SK-N-SH (cell line): ENCODE data around the gene GPN2. TPM values are rescaled to one million over a fixed set of nuclear protein-coding genes. Genes with fewer than 3 reads are reported as not detected.

Source experiments
- CTCF ChIA-PET: fragments of 300-600, 350-600 bp; formaldehyde crosslinking; extraction: SDS; loops from one replicate; lab custom pipeline; 2021; lab: Yijun Ruan, JAX
- POLR2A ChIA-PET: fragments of 350-600 bp; sonication (Branson Sonifier 250); formaldehyde crosslinking; extraction: SDS; loops from one replicate; lab custom pipeline; 2020; ENCODE audit warnings: antibody characterized with exemption, inconsistent platforms; lab: Yijun Ruan, JAX
- DNase-seq: peaks from one replicate; pipeline ENCODE4 v3.0.0; 2012
- H2AFZ ChIP-seq: fragments of 200-600 bp; sonication (generic); 2 replicates; pipeline ENCODE4 v1.8.1; 2016; ENCODE audit warnings: antibody characterized with exemption, mild to moderate bottlenecking, low read depth
- H3F3A ChIP-seq: fragments of 200-600 bp; sonication (generic); replicated peaks from 2 replicates; pipeline ENCODE3; 2016; ENCODE audit warnings: antibody characterized with exemption, mild to moderate bottlenecking; ENCODE audit not compliant: insufficient read depth
- H3K27ac ChIP-seq, 2 experiments: fragments of 200-500 bp in 1 of 2; fragments of 200-600 bp in 1 of 2; sonication (Bioruptor generic) in 1 of 2; sonication (generic), shearing (Covaris generic) in 1 of 2; 2 replicates each; pipeline versions ENCODE4 v1.5.1 to v1.6.1; 2014 to 2016; ENCODE audit warnings: low read depth in 2 of 2, inconsistent platforms in 1 of 2, low read length in 1 of 2, mild to moderate bottlenecking in 1 of 2, mixed read lengths in 1 of 2
- H3K27me3 ChIP-seq: fragments of 200-600 bp; sonication (generic), shearing (Covaris generic); 2 replicates; pipeline ENCODE4 v1.6.1; 2016; ENCODE audit warnings: mixed run types; ENCODE audit not compliant: insufficient read depth
- H3K36me3 ChIP-seq, 2 experiments: fragments of 200-500 bp in 1 of 2; fragments of 200-600 bp in 1 of 2; sonication (Bioruptor generic) in 1 of 2; sonication (generic) in 1 of 2; replicated peaks in 1 of 2; 2 replicates each; pipeline versions ENCODE3 to v1.5.1; 2014 to 2016; ENCODE audit warnings: low read length in 1 of 2, mild to moderate bottlenecking in 1 of 2; ENCODE audit not compliant: insufficient read depth in 2 of 2, control insufficient read depth in 1 of 2
- H3K4me1 ChIP-seq, 2 experiments: fragments of 200-500 bp in 1 of 2; fragments of 200-600 bp in 1 of 2; sonication (Bioruptor generic) in 1 of 2; sonication (generic), shearing (Covaris generic) in 1 of 2; 2 replicates each; pipeline versions ENCODE4 v1.5.1 to v1.6.1; 2014 to 2016; ENCODE audit warnings: low read depth in 1 of 2, low read length in 1 of 2, mixed run types in 1 of 2; ENCODE audit not compliant: insufficient read depth in 2 of 2, control insufficient read depth in 1 of 2
- H3K4me2 ChIP-seq: fragments of 200-600 bp; sonication (generic), shearing (Covaris generic); 2 replicates; pipeline ENCODE4 v1.6.1; 2017; ENCODE audit warnings: mixed run types
- H3K4me3 ChIP-seq, 2 experiments: fragments of 200-500 bp in 1 of 2; fragments of 200-600 bp in 1 of 2; sonication (Bioruptor generic) in 1 of 2; sonication (generic), shearing (Covaris generic) in 1 of 2; 2 replicates each; pipeline versions ENCODE4 v1.5.1 to v1.8.1; 2014 to 2016; ENCODE audit warnings: low read depth in 2 of 2, inconsistent platforms in 1 of 2, low read length in 1 of 2, mild to moderate bottlenecking in 1 of 2, mixed read lengths in 1 of 2, moderate library complexity in 1 of 2
- H3K79me2 ChIP-seq: fragments of 200-600 bp; sonication (generic); 2 replicates; pipeline ENCODE4 v1.8.1; 2017; ENCODE audit warnings: mild to moderate bottlenecking; ENCODE audit not compliant: insufficient read depth
- H3K9ac ChIP-seq: fragments of 200-600 bp; sonication (generic); 2 replicates; pipeline ENCODE4 v1.6.1; 2017; ENCODE audit warnings: mixed run types
- H3K9me2 ChIP-seq: fragments of 200-600 bp; sonication (generic); 2 replicates; pipeline ENCODE4 v1.6.1; 2017; ENCODE audit warnings: mixed run types
- H3K9me3 ChIP-seq: fragments of 200-600 bp; sonication (generic); 2 replicates; pipeline ENCODE4 v1.6.1; 2017; ENCODE audit warnings: mixed run types, mild to moderate bottlenecking, moderate library complexity
- H4K20me1 ChIP-seq: fragments of 200-600 bp; sonication (generic); 2 replicates; pipeline ENCODE4 v1.6.1; 2017; ENCODE audit warnings: mild to moderate bottlenecking, mixed run types; ENCODE audit not compliant: insufficient read depth
- EP300 ChIP-seq, 2 experiments: IDR thresholded peaks; 2 replicates each; pipeline versions ENCODE4 v1.4.0 to v1.6.1; 2012; ENCODE audit warnings: borderline replicate concordance in 1 of 2, low read depth in 1 of 2, low read length in 1 of 2
- GATA2 ChIP-seq: sonication (generic); formaldehyde crosslinking; IDR thresholded peaks from 2 replicates; pipeline ENCODE4 v1.5.0; 2020; ENCODE audit warnings: mild to moderate bottlenecking, missing genetic modification reagents
- JUND ChIP-seq: IDR thresholded peaks from 2 replicates; pipeline ENCODE4 v1.4.0; 2012
- NFIC ChIP-seq: IDR thresholded peaks from 2 replicates; pipeline ENCODE4 v1.4.0; 2012; ENCODE audit warnings: borderline replicate concordance
- NRF1 ChIP-seq: IDR thresholded peaks from 2 replicates; pipeline ENCODE4 v1.6.1; 2012; ENCODE audit warnings: low read depth, mild to moderate bottlenecking, low read length
- RAD21 ChIP-seq: IDR thresholded peaks from 2 replicates; pipeline ENCODE4 v1.6.1; 2012; ENCODE audit warnings: mild to moderate bottlenecking, low read length
- RXRA ChIP-seq: IDR thresholded peaks from 2 replicates; pipeline ENCODE4 v1.4.0; 2012; ENCODE audit warnings: low read depth, mild to moderate bottlenecking, borderline replicate concordance
- SIN3A ChIP-seq: IDR thresholded peaks from 2 replicates; pipeline ENCODE4 v1.6.1; 2012; ENCODE audit warnings: low read depth, mild to moderate bottlenecking, low read length, moderate library complexity, borderline replicate concordance
- SMC3 ChIP-seq: IDR thresholded peaks from 2 replicates; pipeline ENCODE4 v1.6.1; 2012; ENCODE audit warnings: low read depth, low read length, improper control_type of control experiment
- TEAD4 ChIP-seq: IDR thresholded peaks from 2 replicates; pipeline ENCODE4 v1.4.0; 2012; ENCODE audit warnings: mild to moderate bottlenecking, borderline replicate concordance; ENCODE audit not compliant: insufficient read depth
- WGBS: methylation state at CpG from one replicate; pipeline ENCODE4 v1.1.6; 2017; ENCODE audit warnings: low lambda C conversion rate; 5-methylcytosine and 5-hydroxymethylcytosine counted together
- polyA plus RNA-seq, 3 experiments: library from polyadenylated mRNA; depleted of rRNA; stranded (reverse); fragments of >200 nt; gene quantifications; 2 replicates each; pipeline ENCODE4 v1.2.3, GENCODE V29; 2012
- TF ChIP-seq, protein P1 (sequence below): fragments of 200-600 bp; sonication (generic); IDR thresholded peaks from 2 replicates; pipeline ENCODE4 v1.6.1; 2017; ENCODE audit warnings: antibody characterized with exemption, mild to moderate bottlenecking, moderate library complexity
- TF ChIP-seq, protein P2 (sequence below): fragments of 150-350 bp; IDR thresholded peaks from 2 replicates; pipeline ENCODE4 v1.6.1; 2016; ENCODE audit warnings: mild to moderate bottlenecking, low read depth, low read length

Gene GPN2
- polyA plus RNA-seq, 1 of the 3 experiments (the other 2 are of a cell fraction): 24.0 TPM

- no peak overlapping the region for H3K27ac ChIP-seq
- POLR2A ChIA-PET: no interaction called here
- no peak overlapping the region for H3K4me3 ChIP-seq
- H3K9me3 ChIP-seq: no peaks in the 10 kb centered on the region
- WGBS: 100% methylated on average over 6 of the region's 10 CpGs
- CTCF ChIA-PET: interaction anchor here (1.0 to 1.8 kb wide), 7 partner anchors 8 to 65 kb away, joined by 3 to 7 read pairs (median 4); partner anchors contain the start of gene GPATCH3
- H2AFZ ChIP-seq: no peak overlapping the region
- TF ChIP-seq SIN3A: no peak
- no peak for TF ChIP-seq TEAD4
- TF ChIP-seq, protein P1, sequence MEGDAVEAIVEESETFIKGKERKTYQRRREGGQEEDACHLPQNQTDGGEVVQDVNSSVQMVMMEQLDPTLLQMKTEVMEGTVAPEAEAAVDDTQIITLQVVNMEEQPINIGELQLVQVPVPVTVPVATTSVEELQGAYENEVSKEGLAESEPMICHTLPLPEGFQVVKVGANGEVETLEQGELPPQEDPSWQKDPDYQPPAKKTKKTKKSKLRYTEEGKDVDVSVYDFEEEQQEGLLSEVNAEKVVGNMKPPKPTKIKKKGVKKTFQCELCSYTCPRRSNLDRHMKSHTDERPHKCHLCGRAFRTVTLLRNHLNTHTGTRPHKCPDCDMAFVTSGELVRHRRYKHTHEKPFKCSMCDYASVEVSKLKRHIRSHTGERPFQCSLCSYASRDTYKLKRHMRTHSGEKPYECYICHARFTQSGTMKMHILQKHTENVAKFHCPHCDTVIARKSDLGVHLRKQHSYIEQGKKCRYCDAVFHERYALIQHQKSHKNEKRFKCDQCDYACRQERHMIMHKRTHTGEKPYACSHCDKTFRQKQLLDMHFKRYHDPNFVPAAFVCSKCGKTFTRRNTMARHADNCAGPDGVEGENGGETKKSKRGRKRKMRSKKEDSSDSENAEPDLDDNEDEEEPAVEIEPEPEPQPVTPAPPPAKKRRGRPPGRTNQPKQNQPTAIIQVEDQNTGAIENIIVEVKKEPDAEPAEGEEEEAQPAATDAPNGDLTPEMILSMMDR: no peak
- TF ChIP-seq JUND: no peak
- TF ChIP-seq NRF1: no peak
- no peak for TF ChIP-seq EP300 (IDR thresholded peaks at IDR 0.05; ENCODE audit: borderline replicate concordance in 1 of 2, low read depth in 1 of 2, low read length in 1 of 2)
- TF ChIP-seq RXRA: no peak
- no peak overlapping the region for H3K4me2 ChIP-seq
- H3K79me2 ChIP-seq: no peaks in the 10 kb centered on the region
- no peaks in the 10 kb centered on the region for H4K20me1 ChIP-seq
- peaks cover 0 to 6% of the 10 kb centered on the region in 2 experiments; a peak in 2 of 4 replicates for H3K4me1 ChIP-seq
- DNase-seq: no peak
- peaks cover 7% of the 10 kb centered on the region for H3F3A ChIP-seq
- no peaks in the 10 kb centered on the region for H3K9me2 ChIP-seq
- H3K36me3 ChIP-seq: peaks cover 21 to 62% of the 10 kb centered on the region in 2 experiments
- no peak overlapping the region for H3K9ac ChIP-seq
- H3K27me3 ChIP-seq: no peaks in the 10 kb centered on the region
These were observed 36.5 kb downstream of the GPN2 start for GRCh38 chr1:26853600-26853999.

DNA sequence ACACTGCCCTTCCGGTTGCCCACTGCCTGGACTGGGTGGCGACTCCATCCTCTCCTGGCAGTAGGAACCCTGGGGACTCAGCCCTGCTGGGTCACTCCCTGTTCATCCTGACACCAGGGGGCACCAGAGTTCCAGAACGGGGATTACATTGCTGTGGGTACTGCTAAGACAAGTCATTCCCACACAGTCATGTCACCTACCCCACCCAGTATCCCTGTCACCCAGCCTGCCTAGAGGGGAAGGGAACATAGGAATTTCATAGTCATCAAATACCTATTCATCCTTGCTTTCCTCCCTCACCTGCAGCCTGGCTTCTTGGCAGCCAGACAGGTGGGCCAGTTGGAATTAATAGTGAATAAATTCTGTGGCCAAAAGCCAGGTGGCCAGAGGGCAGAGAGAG lies 36.9 kb downstream of the GPN2 start:
- POLR2A ChIA-PET: no interaction called here
- Histone ChIP-seq H3K9me2 (no peaks in the 10 kb centered on the region), H3K4me3 (no peak overlapping the region), H3K36me3 (peaks cover 21 to 62% of the 10 kb centered on the region in 2 experiments), H3K4me2 (no peak overlapping the region), H4K20me1 (no peaks in the 10 kb centered on the region), H3K27me3 (no peaks in the 10 kb centered on the region), H3K27ac (no peak overlapping the region), H3K79me2 (no peaks in the 10 kb centered on the region), H2AFZ (no peak overlapping the region), H3K4me1 (peaks cover 0 to 8% of the 10 kb centered on the region in 2 experiments; a peak in 2 of 4 replicates), H3K9ac (no peak overlapping the region), H3K9me3 (no peaks in the 10 kb centered on the region), H3F3A (peaks cover 7% of the 10 kb centered on the region)
- CTCF ChIA-PET: interaction anchor here (1.0 to 1.7 kb wide), 5 partner anchors 8 to 64 kb away, joined by 3 to 5 read pairs (median 4); partner anchors contain the start of gene GPATCH3
- no peak for TF ChIP-seq GATA2 (CRISPR knock-in tag)
- TF ChIP-seq, protein P2, sequence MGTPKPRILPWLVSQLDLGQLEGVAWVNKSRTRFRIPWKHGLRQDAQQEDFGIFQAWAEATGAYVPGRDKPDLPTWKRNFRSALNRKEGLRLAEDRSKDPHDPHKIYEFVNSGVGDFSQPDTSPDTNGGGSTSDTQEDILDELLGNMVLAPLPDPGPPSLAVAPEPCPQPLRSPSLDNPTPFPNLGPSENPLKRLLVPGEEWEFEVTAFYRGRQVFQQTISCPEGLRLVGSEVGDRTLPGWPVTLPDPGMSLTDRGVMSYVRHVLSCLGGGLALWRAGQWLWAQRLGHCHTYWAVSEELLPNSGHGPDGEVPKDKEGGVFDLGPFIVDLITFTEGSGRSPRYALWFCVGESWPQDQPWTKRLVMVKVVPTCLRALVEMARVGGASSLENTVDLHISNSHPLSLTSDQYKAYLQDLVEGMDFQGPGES: no peak
- TF ChIP-seq, protein P1: peak; percentile 82
- TF ChIP-seq NFIC: no peak
- peak; percentile 84 for TF ChIP-seq SMC3
- TF ChIP-seq RAD21: peak; percentile 74
- peak; percentile 91 for DNase-seq
- WGBS: 42% methylated on average over 3 of the region's 3 CpGs
